Activated T-helper 17 cell treated with anti-CD3 and anti-CD28 coated beads, Interleukin-2, amount 50 U/mL, for 72 hours (primary cell): Measurements from ENCODE around the gene NR2F2. TPM values are rescaled to one million over a fixed set of nuclear protein-coding genes. Genes with fewer than 3 reads are reported as not detected.

Source experiments
- ATAC-seq: fragments of 150-1000 bp; cut with Tn5 transposase; replicated peaks from 2 replicates; pipeline ENCODE4 v1.10.0; 2021; ENCODE audit warnings: mild to moderate bottlenecking, moderate library complexity
- H3K27ac Mint-ChIP-seq: one replicate; pipeline ENCODE4 v1.8.0; 2022; ENCODE audit warnings: mixed read lengths
- H3K27me3 Mint-ChIP-seq: one replicate; pipeline ENCODE4 v1.8.0; 2022; ENCODE audit warnings: mixed read lengths
- H3K36me3 Mint-ChIP-seq: one replicate; pipeline ENCODE4 v1.8.0; 2022; ENCODE audit warnings: low read depth, mild to moderate bottlenecking, mixed read lengths
- H3K4me1 Mint-ChIP-seq: one replicate; pipeline ENCODE4 v1.8.0; 2022; ENCODE audit warnings: mixed read lengths
- H3K4me3 Mint-ChIP-seq: one replicate; pipeline ENCODE4 v1.8.0; 2022; ENCODE audit warnings: mild to moderate bottlenecking, mixed read lengths
- H3K9me3 Mint-ChIP-seq: one replicate; pipeline ENCODE4 v1.8.0; 2022; ENCODE audit warnings: mixed read lengths
- total RNA-seq, 2 donors: library from RNA; stranded (reverse); gene quantifications; one replicate each; pipeline ENCODE4 v1.2.3, GENCODE V29; 2022

NR2F2 gene
- not detected for total RNA-seq

DNA sequence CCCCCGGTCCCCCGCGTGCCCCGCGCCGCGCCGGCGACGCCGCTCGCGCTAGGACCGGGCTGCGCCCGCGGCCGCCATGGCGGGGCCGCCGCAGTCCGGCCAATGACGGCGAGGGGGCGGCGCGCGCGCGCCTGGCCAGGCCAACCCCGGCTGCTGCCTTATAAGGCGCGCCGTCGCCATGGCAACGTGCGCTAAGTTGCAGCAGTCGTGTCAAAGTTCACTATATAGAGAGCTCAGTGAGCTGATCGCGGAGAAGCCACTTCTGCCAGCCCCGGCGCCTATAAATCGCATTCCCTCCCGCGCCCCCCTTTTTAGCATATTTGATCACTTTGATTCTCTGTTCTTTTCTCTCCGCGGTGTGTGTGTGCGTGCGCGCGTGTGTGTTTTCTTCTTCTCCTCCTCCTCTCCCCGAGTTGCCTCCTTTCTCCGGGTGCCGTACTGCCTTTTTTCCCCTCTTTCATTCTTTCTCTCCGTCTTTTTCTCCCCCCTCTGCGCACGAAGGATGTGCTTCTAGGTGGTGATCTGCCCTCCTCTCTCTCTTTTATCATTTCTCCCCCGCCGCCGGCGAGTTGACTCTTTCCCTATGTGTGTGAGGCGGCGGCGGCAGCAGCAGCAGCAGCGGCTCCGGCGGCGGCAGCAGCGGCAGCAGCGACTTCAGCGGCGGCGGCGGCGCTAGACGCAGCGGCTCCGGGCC is at the start of gene NR2F2:
TSS of gene NR2F2 (plus strand) at position 251 of the 694 bp plus-strand sequence. CDS start 1,406 bp downstream, outside the sequence.
- Mint-ChIP-seq H3K4me1 (peaks cover 5% of the 10 kb centered on the region), H3K4me3 (peak within 1 kb of the TSS; percentile 70), H3K27ac (no peak within 1 kb of the TSS), H3K36me3 (peaks cover 4% of the 10 kb centered on the region), H3K27me3 (peaks cover 58% of the 10 kb centered on the region), H3K9me3 (no peaks in the 10 kb centered on the region)
- peak; percentile 60 for ATAC-seq

DNA sequence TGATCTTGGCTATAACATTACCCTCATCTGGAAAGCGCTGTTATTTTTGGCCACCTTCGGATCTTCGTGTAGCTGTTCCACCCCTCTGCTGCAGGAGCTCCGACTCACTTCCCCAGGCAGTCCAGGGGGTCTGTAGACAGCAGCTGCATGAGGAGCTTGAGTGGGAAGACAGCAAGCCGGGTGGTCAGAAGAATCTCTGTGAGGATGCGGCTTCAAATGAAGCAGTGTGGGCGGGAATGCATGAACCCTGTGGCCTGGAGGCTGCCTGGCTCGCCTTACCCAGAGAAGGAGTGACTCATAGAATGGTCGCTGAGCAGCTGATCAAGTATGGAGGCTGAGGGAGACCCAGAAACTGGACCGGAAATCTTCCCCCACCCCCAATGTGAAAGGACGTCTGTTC is 45.2 kb upstream of the NR2F2 start:
- H3K27me3 Mint-ChIP-seq = no peaks in the 10 kb centered on the region
- H3K9me3 Mint-ChIP-seq = peaks cover 6% of the 10 kb centered on the region
- H3K27ac Mint-ChIP-seq = no peak overlapping the region
- H3K4me3 Mint-ChIP-seq = no peak overlapping the region
- no peaks in the 10 kb centered on the region for H3K36me3 Mint-ChIP-seq
- ATAC-seq = no peak
- H3K4me1 Mint-ChIP-seq = no peaks in the 10 kb centered on the region

DNA sequence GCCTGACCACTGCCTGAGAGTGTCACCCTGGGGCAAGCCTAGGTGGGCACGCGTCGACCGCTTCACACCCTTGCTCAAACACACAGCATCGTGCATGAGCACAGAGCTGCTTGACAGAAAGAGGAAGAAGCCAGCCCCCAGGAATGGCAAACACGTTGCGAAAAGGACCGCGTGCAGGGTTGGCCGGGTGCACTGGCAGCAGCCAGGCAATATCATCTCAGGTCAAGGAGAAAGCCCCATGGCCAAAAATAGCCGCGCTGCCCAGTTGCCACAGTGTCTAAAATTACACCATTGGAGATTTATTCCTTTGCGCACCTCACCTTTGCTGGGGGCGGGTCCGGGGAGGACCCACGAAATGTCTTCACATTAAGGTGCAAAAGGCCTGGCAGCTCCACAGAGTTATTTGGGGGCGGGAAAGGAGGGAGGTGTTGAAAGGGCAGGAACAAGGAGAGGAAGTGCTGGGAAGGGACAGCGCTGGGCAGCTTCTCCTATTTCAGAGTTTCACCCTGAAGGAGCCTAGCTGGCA is 44.7 kb upstream of the NR2F2 start:
- no peaks in the 10 kb centered on the region for H3K27me3 Mint-ChIP-seq
- no peak for ATAC-seq
- no peak overlapping the region for H3K27ac Mint-ChIP-seq
- no peaks in the 10 kb centered on the region for H3K4me1 Mint-ChIP-seq
- H3K36me3 Mint-ChIP-seq = no peaks in the 10 kb centered on the region
- no peak overlapping the region for H3K4me3 Mint-ChIP-seq
- H3K9me3 Mint-ChIP-seq = peaks cover 6% of the 10 kb centered on the region

DNA sequence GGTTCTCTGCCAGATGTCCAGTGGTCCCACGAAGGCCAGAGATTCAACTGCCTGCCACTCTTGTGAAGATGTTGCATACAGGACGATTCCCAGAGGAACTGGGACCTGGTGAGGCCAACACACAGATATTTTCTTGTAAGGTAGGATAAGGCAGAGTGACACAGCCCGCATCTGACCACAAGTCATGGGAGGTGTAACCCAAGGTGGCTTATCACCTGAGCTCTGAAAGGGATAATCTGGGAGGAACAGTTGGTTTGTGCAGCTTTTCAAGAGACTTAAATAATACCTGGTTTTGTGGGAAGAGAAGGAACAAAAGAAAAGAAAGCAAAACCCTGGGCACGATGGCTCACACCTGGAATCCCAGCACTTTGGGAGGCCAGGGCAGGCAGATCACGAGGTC is 39.8 kb upstream of the NR2F2 start:
- Mint-ChIP-seq H3K36me3 (no peaks in the 10 kb centered on the region), H3K9me3 (peaks cover 7% of the 10 kb centered on the region), H3K4me3 (no peak overlapping the region), H3K27me3 (peaks cover 2% of the 10 kb centered on the region), H3K27ac (no peak overlapping the region), H3K4me1 (no peaks in the 10 kb centered on the region)
- ATAC-seq = no peak

DNA sequence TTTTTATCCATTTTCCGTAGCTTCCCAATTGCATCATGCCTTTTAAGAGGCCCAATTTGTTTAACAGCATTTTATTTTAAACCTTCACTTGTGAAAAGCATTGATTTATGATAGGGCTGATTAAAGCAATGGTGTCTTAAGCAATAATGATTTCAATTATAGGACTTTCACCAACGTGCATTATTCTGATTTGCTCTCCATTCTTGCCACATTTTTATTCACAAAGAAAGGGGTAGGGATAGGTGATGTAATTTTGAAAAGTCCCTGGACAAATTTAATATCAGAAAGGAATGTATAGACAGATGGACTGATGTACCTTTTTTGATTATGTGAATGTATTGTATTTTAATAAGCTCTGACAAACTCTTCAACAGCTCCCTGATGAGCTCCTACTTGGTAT is 37.9 kb upstream of the NR2F2 start:
- Mint-ChIP-seq H3K9me3 (peaks cover 11% of the 10 kb centered on the region), H3K27me3 (peaks cover 6% of the 10 kb centered on the region), H3K36me3 (no peaks in the 10 kb centered on the region), H3K27ac (no peak overlapping the region), H3K4me1 (no peaks in the 10 kb centered on the region), H3K4me3 (no peak overlapping the region)
- no peak for ATAC-seq

DNA sequence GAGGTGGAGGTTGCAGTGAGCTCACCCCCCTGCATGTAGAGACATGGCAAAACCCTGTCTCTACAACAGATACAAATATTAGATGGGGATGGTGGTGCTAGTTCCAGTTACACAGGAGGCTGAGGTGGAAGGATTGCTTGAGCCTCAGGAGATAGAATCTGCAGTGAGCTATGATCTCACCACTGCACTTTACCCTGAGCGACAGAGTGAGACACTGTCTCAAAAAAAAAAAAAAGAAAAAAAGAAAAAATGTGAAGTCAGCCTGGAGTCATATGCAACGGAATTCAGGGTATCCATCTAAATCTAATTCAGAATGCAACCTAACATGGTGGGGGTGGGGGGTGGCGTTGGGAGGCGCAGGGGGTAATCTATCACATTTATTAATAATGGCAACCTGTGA is 37.1 kb upstream of the NR2F2 start:
- Mint-ChIP-seq H3K4me3 (no peak overlapping the region), H3K9me3 (peaks cover 16% of the 10 kb centered on the region), H3K27me3 (peaks cover 6% of the 10 kb centered on the region), H3K4me1 (no peaks in the 10 kb centered on the region), H3K27ac (no peak overlapping the region), H3K36me3 (no peaks in the 10 kb centered on the region)
- no peak for ATAC-seq

DNA sequence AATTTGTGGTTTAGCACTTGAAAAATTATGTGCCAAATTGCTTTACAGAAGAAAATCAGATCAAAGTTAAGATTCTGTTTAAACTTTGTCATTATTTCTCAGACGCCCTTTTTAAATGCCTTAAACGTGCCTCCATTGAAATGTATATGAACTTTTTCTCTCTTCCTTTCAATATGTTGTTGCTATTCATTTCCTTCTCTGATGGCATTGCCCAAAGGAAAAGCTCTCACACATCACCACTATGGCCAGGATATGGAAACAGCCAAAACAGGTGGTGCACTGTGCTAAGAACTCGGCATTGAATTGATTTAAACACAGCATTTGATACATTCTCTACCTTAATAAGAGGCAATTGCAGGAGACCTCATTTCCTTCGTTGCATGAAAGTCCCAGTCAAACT is 35.7 kb upstream of the NR2F2 start:
- H3K9me3 Mint-ChIP-seq = peaks cover 19% of the 10 kb centered on the region
- H3K27me3 Mint-ChIP-seq = peaks cover 6% of the 10 kb centered on the region
- H3K4me1 Mint-ChIP-seq = no peaks in the 10 kb centered on the region
- H3K36me3 Mint-ChIP-seq = no peaks in the 10 kb centered on the region
- H3K27ac Mint-ChIP-seq = no peak overlapping the region
- no peak for ATAC-seq
- H3K4me3 Mint-ChIP-seq = no peak overlapping the region

DNA sequence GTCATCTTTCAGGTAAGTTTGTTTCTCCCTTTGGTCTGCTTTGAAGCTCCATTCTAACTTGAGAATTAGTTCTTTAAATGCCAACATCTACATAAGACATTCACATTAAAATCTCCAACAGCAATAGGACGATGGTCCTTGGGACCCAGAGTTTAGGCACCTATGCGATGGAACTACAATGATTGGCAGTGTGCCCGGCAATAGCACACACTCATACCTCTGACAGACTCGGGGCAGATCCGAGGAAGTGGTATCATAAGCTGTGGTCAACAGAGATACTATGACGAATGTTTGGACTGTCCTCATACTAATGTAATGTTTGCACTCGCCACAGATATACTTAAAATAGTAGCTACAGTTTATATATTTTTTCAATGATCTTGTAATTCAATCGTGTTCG is 34.2 kb upstream of the NR2F2 start:
- Mint-ChIP-seq H3K9me3 (peaks cover 19% of the 10 kb centered on the region), H3K27me3 (peaks cover 8% of the 10 kb centered on the region), H3K4me1 (no peaks in the 10 kb centered on the region)

DNA sequence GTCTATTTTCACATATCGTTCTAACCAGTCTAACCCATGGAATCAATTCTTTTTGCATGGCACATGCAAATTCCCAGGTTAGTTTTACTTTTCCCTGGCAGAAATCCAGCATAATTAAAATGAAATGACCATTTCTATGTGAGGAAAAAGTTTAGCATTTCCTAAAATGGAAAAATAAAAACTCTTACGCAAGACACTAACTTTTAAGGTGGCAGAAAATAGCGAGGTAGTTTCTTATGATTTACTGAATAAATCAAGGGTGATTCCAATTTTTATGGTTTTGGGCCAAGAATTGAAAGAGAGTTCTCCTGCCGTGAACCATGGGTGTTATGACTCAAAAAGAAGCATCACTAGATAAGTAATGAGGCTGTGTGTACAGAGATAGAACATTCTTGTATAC is 32.7 kb upstream of the NR2F2 start:
- H3K27me3 Mint-ChIP-seq = peaks cover 7% of the 10 kb centered on the region
- H3K36me3 Mint-ChIP-seq = no peaks in the 10 kb centered on the region
- H3K27ac Mint-ChIP-seq = no peak overlapping the region
- peaks cover 13% of the 10 kb centered on the region for H3K9me3 Mint-ChIP-seq
- no peak for ATAC-seq
- H3K4me1 Mint-ChIP-seq = no peaks in the 10 kb centered on the region
- no peak overlapping the region for H3K4me3 Mint-ChIP-seq

More for the DNA sequence above, 34.2 kb upstream of the NR2F2 start:
- H3K36me3 Mint-ChIP-seq = no peaks in the 10 kb centered on the region
- no peak overlapping the region for H3K4me3 Mint-ChIP-seq
- H3K27ac Mint-ChIP-seq = no peak overlapping the region
- ATAC-seq = no peak

DNA sequence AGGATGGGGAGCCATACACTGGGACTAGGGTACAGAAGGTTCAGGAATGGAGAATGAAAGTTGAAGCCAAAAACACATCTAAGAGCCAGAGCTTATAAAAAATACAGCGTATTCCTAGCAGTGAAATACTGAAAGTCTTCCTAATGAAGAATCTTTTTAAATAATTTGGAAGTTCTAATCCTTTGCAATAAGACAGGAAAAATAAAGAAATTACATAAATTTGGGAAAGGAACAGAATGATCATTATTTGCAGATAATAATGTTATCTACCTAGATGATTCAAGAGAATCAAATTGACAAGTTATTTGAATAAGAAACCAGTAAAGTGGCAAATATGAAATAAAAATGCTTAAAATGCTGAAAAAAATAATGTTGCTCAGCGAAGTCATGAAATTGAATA is 32.3 kb upstream of the NR2F2 start:
- Mint-ChIP-seq H3K27me3 (peaks cover 6% of the 10 kb centered on the region), H3K27ac (no peak overlapping the region), H3K4me1 (no peaks in the 10 kb centered on the region), H3K9me3 (peaks cover 12% of the 10 kb centered on the region), H3K36me3 (no peaks in the 10 kb centered on the region), H3K4me3 (no peak overlapping the region)
- ATAC-seq = no peak

DNA sequence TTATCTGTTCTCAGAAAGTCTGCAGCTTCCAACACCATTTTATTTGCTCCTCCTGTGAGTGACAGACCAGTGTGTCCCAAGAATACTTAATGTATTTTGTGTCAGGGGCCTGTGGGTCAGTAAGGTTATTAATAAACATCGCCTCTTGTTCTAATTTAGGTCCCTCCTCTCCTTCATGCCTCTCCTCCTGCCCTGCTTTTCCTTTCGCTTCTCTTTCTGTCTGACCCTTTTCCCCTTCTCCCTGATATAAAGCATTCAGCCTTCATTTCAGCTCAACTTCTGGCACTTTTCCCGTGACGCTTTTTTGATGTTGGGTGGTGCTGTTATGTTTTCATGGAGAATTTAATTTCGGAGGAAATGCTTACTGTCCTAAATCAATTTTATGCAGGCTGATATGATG is 29.7 kb upstream of the NR2F2 start:
- no peaks in the 10 kb centered on the region for H3K36me3 Mint-ChIP-seq
- no peak overlapping the region for H3K27ac Mint-ChIP-seq

DNA sequence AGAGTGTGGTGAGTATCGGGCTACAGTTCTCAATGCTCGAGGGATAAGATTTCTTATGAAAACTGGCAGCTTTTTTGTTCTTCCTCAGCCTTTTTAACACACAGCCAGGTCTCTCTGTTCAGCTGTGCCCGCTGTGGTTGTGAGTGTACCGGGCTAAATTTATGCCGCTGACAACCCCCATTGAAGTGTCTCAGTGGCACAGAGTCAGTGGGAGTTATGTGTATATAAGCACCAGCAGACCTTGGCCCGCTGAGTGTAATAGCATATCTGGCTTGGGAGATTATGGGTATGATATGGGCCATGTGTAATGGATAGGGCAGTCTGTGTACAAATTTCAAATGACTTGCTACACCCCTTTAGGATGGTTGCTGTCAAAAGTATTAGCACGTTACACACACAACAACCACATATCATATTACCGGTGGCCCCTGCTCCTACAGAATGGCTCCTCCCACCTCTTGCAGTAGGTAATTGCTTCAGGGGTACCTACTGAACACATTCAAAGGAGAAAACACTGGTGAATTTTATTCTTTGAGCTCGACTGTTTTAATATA is 26.9 kb upstream of the NR2F2 start:
- Mint-ChIP-seq H3K36me3 (no peaks in the 10 kb centered on the region), H3K4me1 (no peaks in the 10 kb centered on the region), H3K9me3 (peaks cover 7% of the 10 kb centered on the region)

More for the DNA sequence above, 29.7 kb upstream of the NR2F2 start:
- no peak overlapping the region for H3K4me3 Mint-ChIP-seq
- no peaks in the 10 kb centered on the region for H3K4me1 Mint-ChIP-seq
- no peak for ATAC-seq
- H3K9me3 Mint-ChIP-seq = peaks cover 12% of the 10 kb centered on the region
- peaks cover 8% of the 10 kb centered on the region for H3K27me3 Mint-ChIP-seq

DNA sequence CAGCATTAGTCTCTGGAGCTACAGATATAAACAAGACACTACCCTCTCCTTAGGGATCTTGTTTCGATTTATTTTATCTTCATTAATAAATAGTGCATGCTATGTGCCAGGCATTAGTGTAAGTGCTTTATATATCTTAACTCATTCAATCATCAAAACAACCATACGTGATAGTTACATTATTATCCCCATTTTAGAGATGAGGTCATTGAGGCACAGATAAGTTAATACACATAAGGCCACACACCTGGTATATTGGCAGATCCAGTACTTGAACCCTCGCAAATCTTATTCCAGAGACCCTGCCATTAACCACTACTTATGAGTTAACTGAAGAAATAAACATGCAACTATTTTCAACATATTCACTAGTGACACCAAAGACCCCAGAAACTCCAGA is 25.7 kb upstream of the NR2F2 start:
- Mint-ChIP-seq H3K4me3 (no peak overlapping the region), H3K4me1 (no peaks in the 10 kb centered on the region), H3K9me3 (peaks cover 4% of the 10 kb centered on the region), H3K27ac (no peak overlapping the region), H3K36me3 (no peaks in the 10 kb centered on the region), H3K27me3 (peaks cover 5% of the 10 kb centered on the region)
- no peak for ATAC-seq

More for the DNA sequence above, 26.9 kb upstream of the NR2F2 start:
- Mint-ChIP-seq H3K4me3 (no peak overlapping the region), H3K27me3 (peaks cover 5% of the 10 kb centered on the region), H3K27ac (no peak overlapping the region)
- no peak for ATAC-seq

DNA sequence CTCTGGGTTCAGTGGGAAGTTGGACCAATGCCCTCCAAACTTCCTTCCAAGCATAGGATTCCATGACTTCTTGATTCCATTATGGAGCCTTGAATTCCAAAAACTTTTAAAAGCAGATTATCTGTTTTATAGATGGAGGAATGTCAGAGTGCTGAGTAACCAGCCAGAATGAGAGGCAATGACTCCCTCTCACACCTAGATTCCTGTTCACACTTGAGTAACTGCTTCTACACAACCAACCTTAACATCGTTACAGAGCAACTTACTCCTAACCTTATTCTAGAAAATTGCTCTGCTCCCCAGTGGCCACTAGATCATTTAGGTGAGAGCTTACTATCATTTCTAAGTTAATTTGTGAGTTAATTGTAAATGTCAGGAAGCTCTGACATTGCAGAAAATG is 24.2 kb upstream of the NR2F2 start:
- Mint-ChIP-seq H3K4me1 (no peaks in the 10 kb centered on the region), H3K27me3 (peaks cover 3% of the 10 kb centered on the region), H3K36me3 (no peaks in the 10 kb centered on the region), H3K27ac (no peak overlapping the region), H3K9me3 (peaks cover 4% of the 10 kb centered on the region), H3K4me3 (no peak overlapping the region)
- no peak for ATAC-seq

DNA sequence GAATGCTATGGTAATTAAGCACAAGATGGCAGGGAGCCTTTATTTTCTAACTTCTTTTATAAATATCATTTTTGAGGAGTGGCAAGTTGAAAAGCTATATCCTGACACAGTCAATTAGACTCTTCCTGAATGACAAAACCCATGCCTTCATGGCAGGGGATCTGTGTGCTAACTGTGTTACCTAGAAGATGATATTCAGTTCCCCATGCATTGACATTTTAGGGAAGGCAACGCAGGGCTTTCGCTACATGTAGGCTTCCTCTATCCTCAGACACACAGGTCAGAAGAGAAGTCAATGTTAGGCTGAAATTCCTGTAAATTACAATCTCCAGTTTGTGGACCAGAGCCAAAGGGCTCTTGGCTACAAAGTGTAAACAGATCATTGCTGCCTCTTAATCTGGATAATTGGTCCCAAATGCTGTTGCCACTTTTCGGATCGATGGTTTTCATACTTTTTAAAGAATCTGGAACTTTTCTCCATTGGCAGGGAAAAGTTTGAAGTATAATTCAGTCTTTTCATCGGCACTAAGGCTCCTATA is 22.6 kb upstream of the NR2F2 start:
- no peaks in the 10 kb centered on the region for H3K4me1 Mint-ChIP-seq
- ATAC-seq = no peak

More for the DNA sequence above, 22.6 kb upstream of the NR2F2 start:
- Mint-ChIP-seq H3K9me3 (peaks cover 4% of the 10 kb centered on the region), H3K36me3 (no peaks in the 10 kb centered on the region), H3K27ac (no peak overlapping the region), H3K4me3 (no peak overlapping the region), H3K27me3 (peaks cover 3% of the 10 kb centered on the region)
